A549 (cell line): ENCODE results near the gene RTKN2. TPM values are rescaled to one million over a fixed set of nuclear protein-coding genes. Genes with fewer than 3 reads are reported as not detected.
"Not testable (repeated sequence)": the region's sequence is repeated elsewhere in the genome, so short reads cannot be mapped to it uniquely, and the experiment has no call there.

ENCODE experiments used
- ATAC-seq, 2 experiments: fragments of 200-7000 bp in 1 of 2; fragments of >200 bp in 1 of 2; cut with Nextera tagmentation in 1 of 2; cut with Tn5 transposase in 1 of 2; 3 replicates each; pipeline versions ENCODE4 v1.8.0 to v1.9.1; 2018 to 2020; ENCODE audit warnings: mild to moderate bottlenecking in 1 of 2, moderate library complexity in 1 of 2
- CTCF ChIA-PET: fragments of 300-600 bp; sonication (Branson Sonifier 250); formaldehyde crosslinking; extraction: SDS; loops from one replicate; lab custom pipeline; 2021; ENCODE audit warnings: antibody characterized with exemption, inconsistent platforms; lab: Yijun Ruan, JAX
- POLR2A ChIA-PET: fragments of 350-600 bp; formaldehyde crosslinking; extraction: SDS; loops from one replicate; lab custom pipeline; 2021; ENCODE audit warnings: antibody characterized with exemption, inconsistent platforms; lab: Yijun Ruan, JAX
- DNase-seq, 2 experiments: peaks; one replicate each; pipeline versions ENCODE4 v3.0.0 to v3.0.0-alpha.2; 2011 to 2016; ENCODE audit warnings: low read depth in 1 of 2, low spot score in 1 of 2
- FAIRE-seq: peaks from 2 replicates; lab custom pipeline; 2011; peaks lifted over from hg19 to GRCh38; lab: Jason Lieb, UNC
- H3K27ac ChIP-seq, 2 experiments: fragments of >200 bp; sonication (Bioruptor Twin); formaldehyde crosslinking; 3 replicates each; pipeline ENCODE4 v1.5.1; 2016 to 2017
- H3K4me1 ChIP-seq: fragments of >200 bp; sonication (Bioruptor Twin); formaldehyde crosslinking; 3 replicates; pipeline ENCODE4 v1.6.1; 2016
- H3K4me2 ChIP-seq: fragments of >200 bp; sonication (Bioruptor Twin); formaldehyde crosslinking; 3 replicates; pipeline ENCODE4 v1.6.1; 2016
- H3K4me3 ChIP-seq: fragments of >200 bp; sonication (Bioruptor Twin); formaldehyde crosslinking; 3 replicates; pipeline ENCODE4 v1.5.1; 2016
- H3K9me3 ChIP-seq: fragments of >200 bp; sonication (Bioruptor Twin); formaldehyde crosslinking; 3 replicates; pipeline ENCODE4 v1.6.1; 2016
- BCL3 ChIP-seq: fragments of >200 bp; sonication (Bioruptor Twin); formaldehyde crosslinking; IDR thresholded peaks from 3 replicates; pipeline ENCODE4 v1.6.1; 2016
- CBX2 ChIP-seq: fragments of 200-600 bp; sonication (generic); IDR thresholded peaks from 2 replicates; pipeline ENCODE4 v1.6.1; 2016; ENCODE audit warnings: low read depth, mild to moderate bottlenecking, borderline replicate concordance
- CEBPB ChIP-seq, 2 experiments: fragments of >200 bp in 1 of 2; sonication (Bioruptor Twin) in 1 of 2; formaldehyde crosslinking in 1 of 2; IDR thresholded peaks; 2 replicates each; pipeline ENCODE4 v1.6.1; 2012 to 2016
- CHD2 ChIP-seq: fragments of 150-350 bp; IDR thresholded peaks from 2 replicates; pipeline ENCODE4 v1.6.1; 2014; ENCODE audit warnings: low read length; ENCODE audit not compliant: partially characterized antibody
- EHF ChIP-seq: fragments of 250-450 bp; sonication (Bioruptor Pico); IDR thresholded peaks from 2 replicates; pipeline ENCODE4 v1.5.0; 2020; ENCODE audit warnings: mild to moderate bottlenecking
- EP300 ChIP-seq, 2 experiments: fragments of >200 bp; sonication (Bioruptor Twin); formaldehyde crosslinking; IDR thresholded peaks; 2 replicates in 1 of 2; 3 replicates in 1 of 2; pipeline ENCODE4 v1.6.1; 2016 to 2017
- FOSL2 ChIP-seq, 2 experiments: fragments of 450-650 bp in 1 of 2; fragments of >200 bp in 1 of 2; sonication (Bioruptor Twin) in 1 of 2; formaldehyde crosslinking; IDR thresholded peaks; 2 replicates each; pipeline versions ENCODE4 v1.5.0 to v1.6.1; 2016 to 2020; ENCODE audit warnings: mild to moderate bottlenecking in 1 of 2, moderate library complexity in 1 of 2
- FOXS1 ChIP-seq: fragments of 250-450 bp; sonication (Bioruptor Pico); IDR thresholded peaks from 2 replicates; pipeline ENCODE4 v1.5.0; 2020; ENCODE audit warnings: mild to moderate bottlenecking, moderate library complexity
- GATA3 ChIP-seq: IDR thresholded peaks from 2 replicates; pipeline ENCODE4 v1.6.1; 2012; ENCODE audit warnings: borderline replicate concordance
- HDAC2 ChIP-seq: fragments of 200-600 bp; sonication (generic); IDR thresholded peaks from 2 replicates; pipeline ENCODE4 v1.6.1; 2016
- HES2 ChIP-seq: fragments of >200 bp; sonication (Bioruptor Twin); formaldehyde crosslinking; IDR thresholded peaks from 2 replicates; pipeline ENCODE4 v1.6.1; 2016
- JUN ChIP-seq, 2 experiments: fragments of >200 bp; sonication (Bioruptor Twin); formaldehyde crosslinking; IDR thresholded peaks; 2 replicates in 1 of 2; 3 replicates in 1 of 2; pipeline ENCODE4 v1.6.1; 2016 to 2017
- JUNB ChIP-seq: fragments of >200 bp; sonication (Bioruptor Twin); formaldehyde crosslinking; IDR thresholded peaks from 2 replicates; pipeline ENCODE4 v1.6.1; 2016
- KDM1A ChIP-seq: fragments of 200-600 bp; sonication (generic); IDR thresholded peaks from 2 replicates; pipeline ENCODE4 v1.6.1; 2016; ENCODE audit warnings: low read depth, mild to moderate bottlenecking
- MAFK ChIP-seq: fragments of 450-650 bp; IDR thresholded peaks from 2 replicates; pipeline ENCODE4 v1.6.1; 2014; ENCODE audit not compliant: partially characterized antibody
- MYC ChIP-seq: IDR thresholded peaks from 2 replicates; pipeline ENCODE4 v1.6.1; 2012; ENCODE audit warnings: mild to moderate bottlenecking, inconsistent platforms, low read length, improper control_type of control experiment, borderline replicate concordance
- NFE2L2 ChIP-seq: fragments of 150-350 bp; conservative IDR thresholded peaks from 2 replicates; pipeline ENCODE4 v1.6.1; 2014; ENCODE audit warnings: low read length
- RAD21 ChIP-seq, 2 experiments: fragments of >200 bp in 1 of 2; sonication (Bioruptor Twin) in 1 of 2; formaldehyde crosslinking in 1 of 2; IDR thresholded peaks in 1 of 2; conservative IDR thresholded peaks in 1 of 2; 2 replicates in 1 of 2; 3 replicates in 1 of 2; pipeline ENCODE4 v1.6.1; 2012 to 2018; ENCODE audit warnings: inconsistent platforms in 1 of 2
- SMC3 ChIP-seq: fragments of >200 bp; sonication (Bioruptor Twin); formaldehyde crosslinking; IDR thresholded peaks from 3 replicates; pipeline ENCODE4 v1.6.1; 2018; ENCODE audit warnings: inconsistent platforms
- ZC3H11A ChIP-seq: fragments of 450-650 bp; IDR thresholded peaks from 2 replicates; pipeline ENCODE4 v1.6.1; 2014; ENCODE audit warnings: antibody characterized with exemption, mild to moderate bottlenecking
- WGBS: methylation state at CpG from one replicate; pipeline ENCODE4 v1.1.6; 2017; ENCODE audit errors: missing lambda C conversion rate; 5-methylcytosine and 5-hydroxymethylcytosine counted together
- polyA plus RNA-seq, 4 experiments: library from polyadenylated mRNA; depleted of rRNA in 3 of 4; stranded (reverse); fragments of >200 nt; fragmentation: RNase III in 1 of 4; extraction: RNeasy Plus Mini Kit Qiagen cat#74134 plus additional on column Dnase treatment in 1 of 4; gene quantifications; 2 replicates in 3 of 4; 3 replicates in 1 of 4; pipeline ENCODE4 v1.2.3, GENCODE V29; 2011 to 2017
- TF ChIP-seq, protein P1 (sequence below): IDR thresholded peaks from 2 replicates; pipeline ENCODE4 v1.6.1; 2012

RTKN2 gene
- polyA plus RNA-seq, 2 of the 4 experiments (the other 2 are of a cell fraction), result 1.8 to 2.4 TPM

DNA sequence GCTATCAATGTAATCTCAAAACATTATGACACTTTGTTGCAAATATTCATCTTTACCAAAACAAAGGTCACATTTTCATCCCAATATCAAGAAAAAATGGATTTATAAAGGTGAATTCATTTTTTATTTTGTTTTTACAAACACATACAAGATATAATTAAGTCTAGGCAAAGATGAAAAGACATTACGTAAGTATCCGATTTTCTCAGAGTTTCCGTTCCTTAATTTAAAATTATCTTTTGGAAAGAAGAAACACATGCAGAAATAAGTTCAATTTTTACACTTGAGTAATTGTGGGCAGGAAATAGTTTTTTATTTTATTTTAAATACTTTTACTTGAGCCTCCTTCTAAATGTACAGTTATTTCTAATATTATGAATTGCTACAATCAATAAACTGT lies 24.6 kb downstream of the RTKN2 start:
- peak overlapping the region; percentile 76 for H3K4me2 ChIP-seq
- WGBS, result 88% methylated on average over 3 of the region's 3 CpGs
- DNase-seq (no peak), FAIRE-seq (peak; percentile 88), ATAC-seq (no peak)
- POLR2A ChIA-PET, result interaction anchor here (1.0 kb wide), 2 partner anchors 193 to 206 kb away, joined by 3 read pairs; no protein-coding TSS in a partner anchor
- CTCF ChIA-PET, result interaction anchor here (0.9 to 7.4 kb wide), 20 partner anchors 10 to 1429 kb away, joined by 3 to 221 read pairs (median 6); no protein-coding TSS in a partner anchor
- no peak for TF ChIP-seq HDAC2
- TF ChIP-seq, protein P1, sequence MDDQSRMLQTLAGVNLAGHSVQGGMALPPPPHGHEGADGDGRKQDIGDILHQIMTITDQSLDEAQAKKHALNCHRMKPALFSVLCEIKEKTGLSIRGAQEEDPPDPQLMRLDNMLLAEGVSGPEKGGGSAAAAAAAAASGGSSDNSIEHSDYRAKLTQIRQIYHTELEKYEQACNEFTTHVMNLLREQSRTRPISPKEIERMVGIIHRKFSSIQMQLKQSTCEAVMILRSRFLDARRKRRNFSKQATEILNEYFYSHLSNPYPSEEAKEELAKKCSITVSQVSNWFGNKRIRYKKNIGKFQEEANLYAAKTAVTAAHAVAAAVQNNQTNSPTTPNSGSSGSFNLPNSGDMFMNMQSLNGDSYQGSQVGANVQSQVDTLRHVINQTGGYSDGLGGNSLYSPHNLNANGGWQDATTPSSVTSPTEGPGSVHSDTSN, result no peak
- H3K9me3 ChIP-seq, result no peaks in the 10 kb centered on the region
- peaks cover 45% of the 10 kb centered on the region for H3K4me1 ChIP-seq
- peak overlapping the region; percentile 74 to 80; a peak in 5 of 6 replicates for H3K27ac ChIP-seq
- H3K4me3 ChIP-seq, result no peak overlapping the region

DNA sequence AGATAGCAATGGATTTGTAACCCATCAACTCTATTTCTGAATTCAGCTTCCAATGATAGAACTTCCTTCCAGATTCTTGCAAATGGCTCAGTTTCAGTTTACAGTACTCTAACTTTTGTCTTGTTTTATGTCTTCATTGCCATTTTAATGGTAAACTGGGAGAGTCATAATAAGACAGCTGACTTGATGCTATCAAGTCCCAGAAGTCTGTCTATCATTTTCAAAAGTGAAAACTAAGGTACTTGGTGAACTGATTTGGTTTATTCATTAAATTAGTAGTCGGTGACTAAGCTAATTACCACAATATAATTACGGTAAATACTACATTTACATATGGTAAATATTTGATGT lies 25.0 kb downstream of the RTKN2 start:
- no peak for FAIRE-seq
- CTCF ChIA-PET, result interaction anchor here (0.9 to 7.4 kb wide), 7 partner anchors 11 to 493 kb away, joined by 3 to 221 read pairs (median 4); no protein-coding TSS in a partner anchor
- 34% methylated on average over 2 of the region's 2 CpGs for WGBS

DNA sequence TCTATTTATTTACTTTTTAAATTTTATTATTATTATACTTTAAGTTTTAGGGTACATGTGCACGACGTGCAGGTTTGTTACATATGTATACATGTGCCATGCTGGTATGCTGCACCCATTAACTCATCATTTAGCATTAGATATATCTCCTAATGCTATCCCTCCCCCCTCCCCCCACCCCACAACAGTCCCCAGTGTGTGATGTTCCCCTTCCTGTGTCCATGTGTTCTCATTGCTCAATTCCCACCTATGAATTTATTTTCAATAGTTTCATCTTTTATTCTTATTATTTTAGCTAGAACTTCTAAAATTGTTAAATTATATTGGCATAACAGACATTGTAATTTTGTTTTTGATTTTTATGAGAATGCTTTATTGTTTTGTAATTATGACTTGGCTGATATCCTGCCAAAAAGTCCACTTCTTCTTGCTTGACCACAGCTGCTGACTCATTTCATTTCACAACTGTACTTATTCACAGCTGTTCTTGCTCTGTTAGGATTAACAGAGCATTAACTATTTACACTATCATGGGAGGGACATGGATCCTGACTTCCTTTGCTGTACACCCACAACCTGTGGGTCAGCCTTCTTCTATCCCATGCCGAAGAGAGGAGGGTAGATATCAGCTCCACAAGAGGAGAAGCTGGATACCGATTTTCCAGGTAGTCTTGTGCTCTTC lies 25.5 kb downstream of the RTKN2 start:
- peak overlapping the region; percentile 74 to 80 for H3K27ac ChIP-seq
- FAIRE-seq, result peak; percentile 7
- H3K4me2 ChIP-seq, result peak overlapping the region; percentile 76
- ATAC-seq, result peak; percentile 83 to 95
- ChIA-PET POLR2A (interaction anchor here (1.0 kb wide), 3 partner anchors 149 to 205 kb away, joined by 3 to 6 read pairs (median 3); no protein-coding TSS in a partner anchor), CTCF (interaction anchor here (0.9 to 7.4 kb wide), 6 partner anchors 12 to 492 kb away, joined by 3 to 221 read pairs (median 4); no protein-coding TSS in a partner anchor)
- peak in 1 of 2 experiments; percentile 71 for DNase-seq
- peaks cover 53% of the 10 kb centered on the region for H3K4me1 ChIP-seq
- TF ChIP-seq JUNB (peak; percentile 85), HES2 (peak; percentile 60; the same call in 1 of the 2 replicates), RAD21 (conservative IDR thresholded peaks at IDR 0.05 in 1 of 2, IDR thresholded peaks at IDR 0.05 in 1 of 2) (peak in 1 of 2 experiments; percentile 37; a peak in 2 of 5 replicates), NFE2L2 (0 out of 2 replicates have a peak, but pooled peaks have one; percentile 39), EP300 (IDR thresholded peaks at IDR 0.05) (peak; percentile 30 to 33; a peak in 2 of 5 replicates), SMC3 (peak; percentile 29; the same call in 2 of the 3 replicates), MAFK (peak; percentile 69), FOSL2 (IDR thresholded peaks at IDR 0.05) (peak; percentile 89), FOSL2 (CRISPR knock-in tag; IDR thresholded peaks at IDR 0.05) (peak; percentile 89), JUN (IDR thresholded peaks at IDR 0.05) (peak; percentile 46 to 47; a peak in 1 of 5 replicates), CEBPB (IDR thresholded peaks at IDR 0.05) (peak; percentile 79 to 92; a peak in 3 of 4 replicates), GATA3 (peak; percentile 54; the same call in 1 of the 2 replicates), BCL3 (peak; percentile 34; the same call in 1 of the 3 replicates)
- TF ChIP-seq, all 56 proteins: peak for 12; not testable (repeated sequence) for 44
- H3K9me3 ChIP-seq, result not testable (repeated sequence)
- 53% methylated on average over 4 of the region's 4 CpGs for WGBS
- peak overlapping the region; percentile 16; the same call in 1 of the 3 replicates for H3K4me3 ChIP-seq

More for the DNA sequence above, 25.0 kb downstream of the RTKN2 start:
- H3K9me3 ChIP-seq, result no peaks in the 10 kb centered on the region
- ATAC-seq (peak in 1 of 2 experiments; percentile 42; a peak in 3 of 6 replicates), DNase-seq (no peak)
- H3K4me2 ChIP-seq, result peak overlapping the region; percentile 76
- TF ChIP-seq FOXS1 (CRISPR knock-in tag), result no peak
- TF ChIP-seq KDM1A, result no peak
- no peak for TF ChIP-seq CHD2
- TF ChIP-seq MYC, result no peak
- TF ChIP-seq EP300 (IDR thresholded peaks at IDR 0.05), result no peak
- TF ChIP-seq EHF (CRISPR knock-in tag), result no peak
- TF ChIP-seq ZC3H11A, result no peak
- no peak for TF ChIP-seq SMC3
- TF ChIP-seq, protein P1, result no peak
- TF ChIP-seq CBX2, result no peak
- TF ChIP-seq NFE2L2, result no peak
- H3K4me1 ChIP-seq, result peaks cover 48% of the 10 kb centered on the region
- peak overlapping the region; percentile 16; the same call in 1 of the 3 replicates for H3K4me3 ChIP-seq
- peak overlapping the region; percentile 74 to 80 for H3K27ac ChIP-seq
- POLR2A ChIA-PET, result interaction anchor here (1.0 kb wide), 3 partner anchors 149 to 205 kb away, joined by 3 to 6 read pairs (median 3); no protein-coding TSS in a partner anchor

GRCh38 chr10:62241521-62241920 lies 27.1 kb downstream of the RTKN2 start:
- DNase-seq, FAIRE-seq, H3K4me3 ChIP-seq, ATAC-seq, POLR2A ChIA-PET, H3K4me2 ChIP-seq, H3K9me3 ChIP-seq: not testable (repeated sequence)
- Histone ChIP-seq H3K4me1 (peaks cover 67% of the 10 kb centered on the region), H3K27ac (peak overlapping the region in 1 of 2 experiments; percentile 67; a peak in 4 of 6 replicates)
- CTCF ChIA-PET, result interaction anchor here (0.8 kb wide), 1 partner anchor 203 kb away, joined by 4 read pairs; no protein-coding TSS in a partner anchor
- WGBS, result 91% methylated on average over 4 of the region's 4 CpGs
